Common myeloid progenitor, CD34-positive (primary cell): ENCODE data around the gene RDH13.
"Not testable (repeated sequence)": the region's sequence is repeated elsewhere in the genome, so short reads cannot be mapped to it uniquely, and the experiment has no call there.

Experiments
- CTCF ChIA-PET: fragments of 350-600 bp; sonication (Branson Sonifier 250); formaldehyde crosslinking; loops from one replicate; lab custom pipeline; 2021; ENCODE audit warnings: antibody characterized with exemption; lab: Charles Lee
- POLR2A ChIA-PET: fragments of 350-600 bp; sonication (Branson Sonifier 250); formaldehyde crosslinking; loops from one replicate; lab custom pipeline; 2021; ENCODE audit warnings: antibody characterized with exemption; lab: Charles Lee
- DNase-seq, 3 donors: peaks; one replicate each; pipeline versions ENCODE4 v3.0.0 to v3.0.0-alpha.2; 2013
- H3K27ac ChIP-seq, 2 experiments: 1 replicate in 1 of 2; 2 replicates in 1 of 2; pipeline ENCODE4 v1.7.0; 2013; ENCODE audit warnings: inconsistent platforms in 2 of 2, low read length in 2 of 2, mild to moderate bottlenecking in 2 of 2, low read depth in 1 of 2, moderate library complexity in 1 of 2; ENCODE audit not compliant: severe bottlenecking in 2 of 2, insufficient read depth in 1 of 2, poor library complexity in 1 of 2
- H3K27me3 ChIP-seq, 5 experiments: replicated peaks in 2 of 5; 1 replicate in 3 of 5; 2 replicates in 2 of 5; pipeline versions ENCODE4 v1.6.1 to v1.7.0; 2013; ENCODE audit warnings: low read length in 4 of 5, mild to moderate bottlenecking in 2 of 5, moderate library complexity in 2 of 5, inconsistent platforms in 1 of 5; ENCODE audit not compliant: insufficient read depth in 5 of 5, control insufficient read depth in 4 of 5
- H3K36me3 ChIP-seq, 4 experiments: 1 replicate in 2 of 4; 2 replicates in 2 of 4; pipeline versions ENCODE4 v1.6.1 to v1.7.0; 2013; ENCODE audit warnings: low read length in 3 of 4, control low read depth in 1 of 4, mild to moderate bottlenecking in 1 of 4; ENCODE audit not compliant: control insufficient read depth in 4 of 4, insufficient read depth in 4 of 4
- H3K4me1 ChIP-seq, 4 experiments: 1 replicate in 3 of 4; 2 replicates in 1 of 4; pipeline versions ENCODE4 v1.6.1 to v1.7.1; 2013; ENCODE audit warnings: low read length in 3 of 4, mild to moderate bottlenecking in 3 of 4, control low read depth in 1 of 4, inconsistent platforms in 1 of 4, moderate library complexity in 1 of 4; ENCODE audit not compliant: control insufficient read depth in 4 of 4, insufficient read depth in 4 of 4; ENCODE audit errors: control extremely low read depth in 1 of 4
- H3K4me3 ChIP-seq, 7 experiments: 1 replicate in 4 of 7; 2 replicates in 3 of 7; pipeline versions ENCODE4 v1.5.1 to v1.7.0; 2013; ENCODE audit warnings: mild to moderate bottlenecking in 7 of 7, low read length in 6 of 7, moderate library complexity in 6 of 7, inconsistent platforms in 2 of 7, low read depth in 2 of 7, control low read depth in 1 of 7; ENCODE audit not compliant: insufficient read depth in 4 of 7, control insufficient read depth in 1 of 7; ENCODE audit errors: extremely low read depth in 1 of 7
- H3K9me3 ChIP-seq, 5 experiments: 1 replicate in 4 of 5; 2 replicates in 1 of 5; pipeline versions ENCODE4 v1.6.1 to v1.7.1; 2013; ENCODE audit warnings: low read length in 4 of 5, mild to moderate bottlenecking in 2 of 5, inconsistent platforms in 1 of 5, low read depth in 1 of 5, moderate library complexity in 1 of 5; ENCODE audit not compliant: control insufficient read depth in 4 of 5, insufficient read depth in 2 of 5; ENCODE audit errors: control extremely low read depth in 1 of 5
- WGBS: methylation state at CpG from one replicate; pipeline ENCODE4 v1.1.5; 2013; ENCODE audit not compliant: insufficient coverage; 5-methylcytosine and 5-hydroxymethylcytosine counted together

RDH13 gene

DNA sequence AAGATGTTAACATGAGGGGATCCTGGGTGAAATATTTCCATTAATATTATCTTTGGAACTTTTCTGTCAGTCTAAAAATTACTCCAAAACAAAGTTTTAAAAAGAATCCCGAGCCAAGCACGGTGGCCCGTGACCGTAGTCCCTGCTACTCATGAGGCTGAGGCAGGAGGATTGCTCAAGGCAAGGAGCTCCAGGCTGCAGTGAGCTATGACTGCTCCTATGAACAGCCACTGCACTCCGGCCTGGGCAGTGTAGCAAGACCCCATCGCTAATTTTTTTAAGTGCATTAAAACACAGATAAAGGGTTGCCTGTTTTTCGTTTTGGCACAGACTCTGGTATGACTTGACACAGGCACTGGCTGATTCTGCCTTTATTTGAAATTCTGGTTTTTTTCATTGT is 31.8 kb downstream of the RDH13 start:
- POLR2A ChIA-PET, result interaction anchor here (0.7 kb wide), 1 partner anchor 57 kb away, joined by 3 read pairs; no protein-coding TSS in a partner anchor
- DNase-seq, result no peak
- CTCF ChIA-PET, result no interaction called here

DNA sequence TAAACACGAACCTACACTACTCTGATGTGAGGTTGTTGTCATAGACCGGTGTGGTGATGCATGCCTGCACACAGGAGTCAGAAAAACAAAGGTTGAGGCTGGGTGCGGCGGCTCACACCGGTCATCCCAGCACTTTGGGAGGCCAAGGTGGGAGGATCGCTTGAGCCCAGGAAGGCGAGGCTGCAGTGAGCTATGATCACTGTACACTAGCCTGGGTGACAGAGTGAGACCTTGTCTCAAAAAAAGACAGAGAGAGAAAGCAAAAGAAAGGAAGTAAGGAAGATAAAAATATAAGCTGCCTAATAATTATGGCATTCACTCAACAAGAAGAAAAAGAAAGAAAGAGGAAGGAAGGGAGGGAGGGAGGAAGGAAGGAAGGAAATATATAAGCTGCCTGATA is 34.2 kb downstream of the RDH13 start:
- H3K9me3 ChIP-seq, result no peaks in the 10 kb centered on the region
- no peak overlapping the region for H3K27ac ChIP-seq
- H3K4me1 ChIP-seq, result peaks cover 0 to 16% (median 1%) of the 10 kb centered on the region in 4 experiments
- ChIA-PET CTCF (interaction anchor here (1.1 to 1.4 kb wide), 3 partner anchors 10 to 15 kb away, joined by 3 to 4 read pairs (median 3); no protein-coding TSS in a partner anchor), POLR2A (interaction anchor here (0.6 kb wide), 1 partner anchor 77 kb away, joined by 4 read pairs; no protein-coding TSS in a partner anchor)
- no peak for DNase-seq
- no peak overlapping the region for H3K4me3 ChIP-seq
- WGBS, result 91% methylated on average over 6 of the region's 7 CpGs
- H3K27me3 ChIP-seq, result no peaks in the 10 kb centered on the region
- H3K36me3 ChIP-seq, result peaks cover 0 to 3% (median 0%) of the 10 kb centered on the region in 4 experiments

More for the DNA sequence above, 31.8 kb downstream of the RDH13 start:
- Histone ChIP-seq H3K27ac (no peak overlapping the region), H3K4me1 (peaks cover 0 to 16% (median 1%) of the 10 kb centered on the region in 4 experiments), H3K27me3 (no peaks in the 10 kb centered on the region), H3K9me3 (no peaks in the 10 kb centered on the region), H3K36me3 (no peaks in the 10 kb centered on the region), H3K4me3 (no peak overlapping the region)
- 99% methylated on average over 7 of the region's 7 CpGs for WGBS

DNA sequence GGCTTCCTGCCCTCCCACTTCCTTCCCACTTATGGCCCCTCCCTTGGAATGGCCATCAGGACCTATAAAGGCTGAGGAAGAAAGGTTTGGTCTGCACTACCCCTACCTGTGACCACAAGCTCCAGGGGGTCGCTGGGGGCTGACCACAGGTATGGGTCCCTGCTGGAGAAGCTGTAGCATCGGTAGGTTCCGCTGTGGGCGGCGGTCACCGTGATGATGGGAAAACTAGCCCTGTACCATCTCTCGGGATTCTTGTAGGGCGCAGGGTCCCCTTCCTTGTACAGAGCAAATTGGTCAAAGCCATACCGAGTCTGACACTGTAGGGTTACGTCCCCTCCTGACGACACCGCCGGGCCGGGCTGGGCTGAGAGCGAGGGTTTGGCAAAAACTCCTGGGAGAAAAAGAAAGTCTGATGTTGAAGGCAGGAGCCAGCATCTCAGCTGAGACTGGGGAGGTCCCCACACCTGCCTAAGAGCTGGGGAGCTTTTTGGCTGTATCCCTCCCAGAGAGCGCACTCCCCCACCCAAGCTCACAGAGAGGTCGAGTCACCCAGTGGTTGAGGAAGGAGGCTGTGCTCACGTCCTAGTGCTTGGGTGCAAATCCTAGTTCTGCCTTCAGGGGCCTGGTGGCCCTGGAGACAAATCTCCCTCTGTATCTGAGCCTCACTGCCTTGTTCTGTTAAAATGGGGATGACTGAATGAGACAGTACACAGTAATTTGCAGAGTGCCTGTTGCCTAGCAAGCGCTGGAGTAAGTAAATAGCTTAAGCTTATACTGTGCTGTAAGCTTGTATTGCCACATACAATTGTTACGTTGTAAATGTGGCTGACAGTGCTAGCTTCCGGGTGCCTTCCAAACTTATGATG is 35.2 kb downstream of the RDH13 start:
- H3K27me3 ChIP-seq, result no peaks in the 10 kb centered on the region
- ChIA-PET CTCF (interaction anchor here (1.1 to 1.4 kb wide), 3 partner anchors 9 to 16 kb away, joined by 3 to 4 read pairs (median 3); no protein-coding TSS in a partner anchor), POLR2A (no interaction called here)
- peak in 2 of 3 donors; percentile 19 to 22 for DNase-seq
- H3K27ac ChIP-seq, result no peak overlapping the region
- WGBS, result 98% methylated on average over 21 of the region's 21 CpGs
- H3K4me3 ChIP-seq, result no peak overlapping the region
- peaks cover 0 to 3% (median 0%) of the 10 kb centered on the region in 4 experiments for H3K36me3 ChIP-seq
- H3K4me1 ChIP-seq, result peaks cover 0 to 16% (median 1%) of the 10 kb centered on the region in 4 experiments
- peaks cover 0 to 1% (median 0%) of the 10 kb centered on the region in 5 experiments for H3K9me3 ChIP-seq

DNA sequence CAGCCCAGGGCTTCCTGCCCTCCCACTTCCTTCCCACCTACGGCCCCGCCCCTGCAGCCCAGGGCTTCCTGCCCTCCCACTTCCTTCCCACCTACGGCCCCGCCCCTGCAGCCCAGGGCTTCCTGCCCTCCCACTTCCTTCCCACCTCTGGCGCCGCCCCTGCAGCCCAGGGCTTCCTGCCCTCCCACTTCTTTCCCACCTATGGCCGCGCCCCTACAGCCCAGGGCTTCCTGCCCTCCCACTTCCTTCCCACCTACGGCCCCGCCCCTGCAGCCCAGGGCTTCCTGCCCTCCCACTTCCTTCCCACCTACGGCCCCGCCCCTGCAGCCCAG is 35.8 kb downstream of the RDH13 start:
- H3K36me3 ChIP-seq, POLR2A ChIA-PET, H3K27ac ChIP-seq, H3K9me3 ChIP-seq, H3K4me3 ChIP-seq, H3K27me3 ChIP-seq, CTCF ChIA-PET, DNase-seq: not testable (repeated sequence)
- 63% methylated on average over 4 of the region's 12 CpGs for WGBS
- peaks cover 0 to 16% (median 1%) of the 10 kb centered on the region in 4 experiments for H3K4me1 ChIP-seq

DNA sequence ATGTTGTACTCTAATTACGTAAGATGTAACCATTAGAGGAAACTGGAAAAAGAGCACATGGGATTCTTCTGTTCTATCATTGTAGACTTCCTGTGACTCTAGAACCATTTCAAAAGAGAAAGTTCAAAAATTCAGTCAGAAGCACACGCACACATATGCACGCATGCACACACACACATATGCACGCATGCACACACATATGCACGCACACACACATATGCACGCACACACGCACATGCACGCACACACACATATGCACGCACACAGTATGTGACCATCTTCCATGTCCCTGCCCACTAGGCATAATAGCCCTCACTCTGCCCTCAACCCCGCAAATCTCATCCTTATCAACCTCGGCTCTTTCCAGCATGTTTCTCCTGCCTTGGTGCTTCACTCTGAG is 38.8 kb downstream of the RDH13 start:
- DNase-seq, result no peak
- H3K27ac ChIP-seq, result no peak overlapping the region
- no peak overlapping the region for H3K4me3 ChIP-seq
- ChIA-PET CTCF (no interaction called here), POLR2A (no interaction called here)
- peaks cover 0 to 1% (median 0%) of the 10 kb centered on the region in 5 experiments for H3K9me3 ChIP-seq
- no peaks in the 10 kb centered on the region for H3K27me3 ChIP-seq
- peaks cover 0 to 16% (median 1%) of the 10 kb centered on the region in 4 experiments for H3K4me1 ChIP-seq
- WGBS, result 82% methylated on average over 8 of the region's 11 CpGs
- H3K36me3 ChIP-seq, result peaks cover 0 to 3% (median 0%) of the 10 kb centered on the region in 4 experiments

DNA sequence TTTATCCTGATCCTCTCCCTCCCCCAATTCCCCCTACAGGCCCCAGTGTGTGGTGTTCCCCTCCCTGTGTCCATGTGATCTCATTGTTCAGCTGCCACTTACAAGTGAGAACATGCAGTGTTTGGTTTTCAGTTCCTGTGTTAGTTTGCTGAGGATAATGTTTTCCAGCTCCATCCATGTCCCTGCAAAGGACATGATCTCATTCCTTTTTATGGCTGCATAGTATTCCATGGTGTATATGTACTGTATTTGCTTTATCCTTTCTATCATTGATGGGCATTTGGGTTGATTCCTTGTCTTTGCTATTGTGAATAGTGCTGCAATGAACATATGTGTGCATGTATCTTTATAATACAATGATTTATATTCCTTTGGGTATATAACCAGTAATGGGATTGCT is 42.6 kb downstream of the RDH13 start:
- H3K27ac ChIP-seq, H3K4me1 ChIP-seq, POLR2A ChIA-PET, CTCF ChIA-PET, H3K36me3 ChIP-seq, H3K4me3 ChIP-seq, DNase-seq, H3K9me3 ChIP-seq, H3K27me3 ChIP-seq: not testable (repeated sequence)

DNA sequence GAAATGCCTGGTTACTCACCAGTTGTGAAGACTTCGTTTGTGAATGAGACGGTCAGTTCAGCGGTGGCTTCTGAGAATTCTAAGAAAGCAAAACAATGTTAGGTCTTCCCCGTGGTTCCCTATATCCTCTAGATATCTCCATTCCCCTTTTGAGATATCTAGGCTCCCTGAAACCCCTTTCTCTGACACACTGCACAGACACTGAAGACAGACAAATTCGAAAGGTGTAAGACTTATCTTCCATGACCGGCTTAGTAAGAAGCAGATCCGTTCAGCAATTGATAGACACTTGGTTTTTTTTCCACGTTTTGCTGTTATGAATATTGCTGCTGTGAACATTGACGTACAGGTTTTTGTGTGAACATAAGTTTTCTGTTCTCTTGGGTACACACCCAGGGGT is 44.3 kb downstream of the RDH13 start:
- no peak for DNase-seq
- H3K9me3 ChIP-seq, result peaks cover 0 to 1% (median 0%) of the 10 kb centered on the region in 5 experiments
- H3K4me3 ChIP-seq, result no peak overlapping the region
- H3K4me1 ChIP-seq, result no peaks in the 10 kb centered on the region
- H3K27me3 ChIP-seq, result no peaks in the 10 kb centered on the region
- ChIA-PET POLR2A (interaction anchor here (0.6 kb wide), 1 partner anchor 941 kb away, joined by 3 read pairs; no protein-coding TSS in a partner anchor), CTCF (interaction anchor here (1.2 kb wide), 1 partner anchor 10 kb away, joined by 3 read pairs; no protein-coding TSS in a partner anchor)
- 90% methylated on average over 6 of the region's 9 CpGs for WGBS
- peaks cover 0 to 5% (median 0%) of the 10 kb centered on the region in 4 experiments for H3K36me3 ChIP-seq
- H3K27ac ChIP-seq, result no peak overlapping the region
